ENCODE data around the gene STX8. TPM values are rescaled to one million over a fixed set of nuclear protein-coding genes. Genes with fewer than 3 reads are reported as not detected.
"Not testable (repeated sequence)": the region's sequence is repeated elsewhere in the genome, so short reads cannot be mapped to it uniquely, and the experiment has no call there.

The STX8 gene
- total RNA-seq, 2 experiments from 2014 or later, result 58.7 to 66.3 TPM

DNA sequence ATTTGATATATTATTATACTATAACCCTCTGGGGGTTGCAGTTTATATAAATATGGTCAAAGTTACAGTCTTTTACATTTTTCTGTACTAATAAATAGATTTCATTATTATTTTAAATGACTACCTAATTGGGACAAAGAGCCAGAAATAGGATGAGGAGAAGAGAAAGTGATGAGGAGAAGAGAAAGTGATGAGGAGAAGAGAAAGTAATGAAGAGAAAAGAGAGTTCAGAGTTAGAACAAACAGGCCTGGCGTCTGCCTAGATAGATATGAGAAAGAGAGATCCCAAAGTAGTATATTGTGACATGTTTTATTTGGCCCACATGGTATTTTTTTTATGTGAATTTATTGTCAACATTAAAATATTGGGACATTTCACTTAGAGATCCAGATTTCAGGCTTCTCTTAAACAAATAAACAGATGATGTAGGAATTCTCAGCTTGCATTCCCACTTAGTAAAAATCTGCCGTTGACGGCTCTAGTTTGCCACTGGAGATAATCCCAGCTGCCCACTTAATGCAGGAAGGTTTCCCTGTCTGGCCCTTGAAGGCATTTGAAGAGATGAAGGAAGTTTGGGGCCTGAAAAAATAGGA is 210.7 kb downstream of the STX8 start:
- POLR2A ChIA-PET, result no interaction called here

DNA sequence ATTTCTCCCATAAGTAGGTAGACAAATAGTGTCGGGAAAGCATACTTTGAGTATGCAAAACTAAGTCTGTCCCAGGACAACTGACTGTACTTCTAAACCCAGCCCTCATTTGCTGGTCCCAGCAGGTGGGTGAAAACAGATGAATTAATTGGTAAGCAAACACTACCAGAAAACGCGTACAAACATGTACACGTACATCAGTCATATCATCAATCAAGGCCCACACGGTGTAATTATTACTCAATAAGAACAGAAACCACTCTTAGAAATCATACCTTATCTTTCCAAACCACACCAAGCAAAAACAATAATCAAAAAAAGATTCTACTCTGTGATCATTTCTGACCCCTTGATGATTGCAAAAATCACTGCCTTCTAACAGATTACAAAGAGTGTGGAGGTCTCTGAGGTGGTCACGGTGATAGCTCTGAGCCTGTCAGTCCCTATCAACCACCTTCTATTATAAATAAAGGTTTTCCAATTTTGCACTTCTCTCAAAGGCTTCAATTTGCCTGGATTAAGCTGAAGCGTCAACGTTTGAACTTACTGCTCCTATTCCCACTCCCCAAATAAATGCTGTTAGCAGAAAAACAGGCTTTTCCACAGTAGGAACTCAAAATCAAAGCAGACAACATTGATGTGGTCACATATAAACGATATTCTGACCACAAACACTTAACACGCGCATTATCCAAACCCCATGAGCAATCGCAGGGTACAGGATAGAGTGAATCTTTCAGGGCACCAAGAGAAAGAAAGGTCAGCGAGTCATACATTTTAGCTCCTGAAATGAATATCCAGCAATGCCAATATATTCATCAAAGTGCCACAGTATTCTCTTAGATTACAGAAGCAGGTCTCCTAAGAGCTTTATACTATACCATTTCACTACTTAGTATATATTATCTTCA is 211.9 kb downstream of the STX8 start:
- ChIA-PET POLR2A (no interaction called here), CTCF (no interaction called here)

More for the DNA sequence above, 210.7 kb downstream of the STX8 start:
- CTCF ChIA-PET, result interaction anchor here (0.6 kb wide), 1 partner anchor 21 kb away, joined by 4 read pairs; no protein-coding TSS in a partner anchor

DNA sequence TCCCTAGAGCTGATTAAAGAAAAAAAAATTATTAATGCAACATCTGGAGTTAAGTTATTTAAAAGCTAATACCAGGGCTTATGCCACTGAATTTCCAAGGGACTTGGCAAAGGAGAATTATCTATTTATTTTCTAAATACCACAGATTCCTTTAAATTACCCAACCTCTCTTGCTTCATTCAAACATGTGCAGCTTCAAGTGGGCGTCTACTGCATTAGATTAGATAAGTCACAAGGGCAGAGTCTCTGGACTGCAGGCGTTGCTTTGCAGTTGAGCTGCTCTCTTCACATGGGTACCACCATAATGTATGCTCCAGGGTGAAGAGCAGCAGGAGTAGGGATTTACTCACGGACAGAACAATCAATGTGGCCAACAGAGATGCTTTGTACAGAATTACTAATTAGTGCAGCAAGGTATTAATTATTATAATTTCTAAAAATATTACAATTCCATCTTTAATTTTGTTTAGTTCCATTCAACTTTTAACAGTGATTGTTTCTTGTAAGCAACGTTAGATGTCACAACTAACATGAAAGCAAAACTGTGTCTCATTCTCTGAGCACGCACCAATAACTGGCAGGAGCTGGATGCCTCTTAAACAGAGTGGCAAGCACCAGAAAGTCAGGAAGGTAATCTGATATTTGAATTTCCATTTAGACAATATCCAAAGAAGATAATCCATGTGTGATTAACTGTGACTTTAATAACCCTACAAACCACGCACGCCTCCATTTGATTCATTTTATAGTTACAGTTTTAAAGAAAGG is 214.2 kb downstream of the STX8 start:
- POLR2A ChIA-PET, result no interaction called here
- CTCF ChIA-PET, result no interaction called here

DNA sequence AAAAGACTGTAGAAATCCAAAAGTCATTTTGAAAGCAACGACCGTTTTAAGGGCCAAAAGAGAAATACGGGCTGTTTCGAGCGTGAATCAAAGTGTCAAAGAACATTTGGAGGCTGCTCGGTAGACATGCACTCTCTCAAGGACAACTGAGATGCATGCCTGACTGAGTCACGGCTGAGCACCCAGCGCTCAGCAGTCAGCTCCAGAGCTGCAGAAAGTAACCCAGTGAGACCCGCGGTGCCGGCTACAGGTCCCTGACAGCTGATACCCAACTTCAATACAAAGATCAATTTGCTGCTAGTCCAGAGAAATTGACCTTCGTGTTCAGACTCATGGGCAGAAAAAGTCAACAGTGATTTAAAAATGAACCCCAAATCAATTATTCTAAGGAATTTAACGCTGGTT is 214.9 kb downstream of the STX8 start:
- ChIA-PET CTCF (no interaction called here), POLR2A (no interaction called here)

DNA sequence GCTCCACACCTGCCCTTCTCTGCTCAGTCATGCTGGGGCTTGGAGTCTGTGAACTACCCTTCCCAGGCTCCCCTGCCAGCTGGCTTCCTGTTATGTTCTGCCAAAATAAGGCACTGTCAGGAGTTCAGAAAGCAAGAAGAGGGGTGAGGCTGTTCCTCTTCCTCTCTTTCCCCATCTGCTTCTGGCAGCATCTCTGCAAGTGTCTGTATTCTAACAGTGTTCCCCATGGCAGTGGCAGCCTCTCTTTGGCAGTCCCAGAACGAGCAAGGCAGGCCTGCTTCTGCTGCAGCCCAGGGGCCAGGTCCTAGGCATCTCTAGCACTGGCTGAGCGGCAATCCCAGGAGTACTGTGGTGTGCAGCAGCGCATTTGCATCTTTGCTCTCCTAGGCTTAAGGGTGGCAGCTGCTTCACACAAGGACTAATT is 219.1 kb downstream of the STX8 start:
- ChIA-PET POLR2A (no interaction called here), CTCF (no interaction called here)

DNA sequence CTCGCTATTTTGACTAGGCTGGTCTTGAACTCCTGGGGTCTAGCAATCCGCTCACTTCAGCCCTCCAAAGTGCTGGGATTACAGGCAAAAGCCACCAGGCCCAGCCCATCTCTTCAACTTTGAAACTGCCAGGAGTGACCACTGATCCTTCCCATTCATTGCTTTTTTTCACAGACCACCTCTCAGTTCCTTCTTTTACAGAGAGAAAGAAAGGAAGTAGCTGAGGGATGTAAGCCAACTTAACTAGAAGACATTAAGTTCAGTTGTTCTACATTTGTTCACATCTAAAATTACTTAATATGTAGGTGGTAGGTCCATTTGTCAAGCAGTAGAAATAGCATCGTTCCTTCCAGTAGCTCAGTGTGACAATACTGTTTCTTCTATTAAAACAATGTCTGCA is 219.8 kb downstream of the STX8 start:
- ChIA-PET POLR2A (no interaction called here), CTCF (no interaction called here)

DNA sequence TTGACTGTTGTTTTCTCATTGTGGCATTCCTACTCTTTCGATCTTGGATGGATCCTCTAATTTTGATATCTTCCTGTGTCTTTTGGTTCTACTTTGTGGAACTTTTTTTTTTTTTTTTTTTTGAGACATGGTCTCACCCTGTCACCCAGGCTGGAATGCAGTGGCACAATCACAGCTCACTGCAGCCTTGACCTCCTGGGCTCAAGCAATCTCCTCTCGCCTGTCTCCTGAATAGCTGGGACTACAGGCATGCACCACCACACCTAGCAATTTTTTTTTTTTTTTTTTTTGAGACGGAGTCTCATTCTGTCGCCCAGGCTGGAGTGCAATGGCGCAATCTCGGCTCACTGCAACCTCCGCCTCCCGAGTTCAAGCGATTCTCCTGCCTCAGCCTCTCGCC is 220.4 kb downstream of the STX8 start:
- CTCF ChIA-PET, POLR2A ChIA-PET: not testable (repeated sequence)

DNA sequence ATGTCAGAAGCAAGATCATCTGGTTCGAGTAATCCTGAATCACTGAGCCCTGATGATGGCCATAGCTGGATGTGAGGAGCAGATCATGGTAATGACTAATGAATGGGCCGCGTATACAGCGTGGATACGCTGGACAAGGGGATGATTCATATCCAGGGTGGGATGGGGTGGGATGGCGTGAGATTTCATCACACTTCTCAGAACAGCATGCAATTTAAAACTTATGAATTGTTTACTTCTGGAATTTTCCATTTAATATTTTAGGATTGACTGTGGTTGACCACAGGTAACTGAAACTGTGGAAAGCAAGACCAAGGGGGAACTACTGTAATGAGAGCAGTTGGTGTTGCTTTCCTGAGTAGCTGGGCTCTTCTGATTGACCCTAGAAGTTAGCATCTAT is 225.5 kb downstream of the STX8 start:
- ChIA-PET POLR2A (no interaction called here), CTCF (no interaction called here)

DNA sequence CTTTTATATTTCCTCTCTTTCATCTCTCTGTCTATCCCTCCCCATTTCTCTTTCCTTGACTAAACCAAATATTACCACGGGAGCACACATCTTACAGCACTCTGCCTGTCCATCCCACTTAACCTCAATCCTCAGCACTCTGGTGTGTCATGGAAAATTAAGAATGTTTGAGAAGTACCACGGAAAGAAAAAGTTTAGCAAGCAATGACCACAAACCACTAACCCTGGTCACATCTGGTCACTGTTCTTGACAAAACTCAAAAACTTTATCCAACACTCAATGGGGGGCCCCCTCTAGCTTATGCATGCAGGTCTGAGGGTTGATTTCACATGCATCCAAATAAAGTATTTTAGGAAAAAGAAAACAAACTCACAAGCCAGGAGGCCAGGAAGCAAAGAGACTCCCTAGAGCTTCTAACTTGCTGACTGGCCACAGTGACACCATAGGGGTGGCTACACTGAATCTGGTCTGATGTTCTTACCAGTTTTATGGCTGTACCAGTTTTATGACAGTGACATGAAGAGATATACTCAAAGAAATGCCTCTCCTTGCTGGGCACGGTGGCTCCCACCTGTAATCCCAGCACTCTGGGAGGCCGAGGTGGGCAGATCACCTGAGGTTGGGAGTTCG is 229.2 kb downstream of the STX8 start:
- ChIA-PET CTCF (interaction anchor here (0.5 to 0.6 kb wide), 2 partner anchors 16 to 254 kb away, joined by 3 to 4 read pairs; no protein-coding TSS in a partner anchor), POLR2A (no interaction called here)

DNA sequence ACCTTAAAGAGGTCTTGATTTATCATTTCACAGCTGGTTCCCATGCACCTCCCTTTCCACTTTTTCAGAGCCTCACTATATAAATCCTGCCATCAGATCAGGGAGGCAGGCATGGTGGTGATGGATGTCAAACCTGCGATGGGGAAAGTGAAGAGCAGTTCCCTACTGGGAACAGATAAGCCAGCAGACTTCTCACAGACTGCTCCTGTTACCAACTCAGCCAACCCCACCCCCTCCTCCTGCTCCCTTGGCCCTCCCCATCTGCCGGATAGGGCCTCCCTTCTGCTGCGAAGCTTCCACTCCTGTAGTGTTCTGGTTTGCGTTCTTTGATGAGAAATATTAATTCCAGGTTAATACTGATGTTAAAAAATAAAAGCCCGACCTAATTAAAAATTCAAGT is 232.1 kb downstream of the STX8 start:
- POLR2A ChIA-PET, result no interaction called here
- CTCF ChIA-PET, result no interaction called here

DNA sequence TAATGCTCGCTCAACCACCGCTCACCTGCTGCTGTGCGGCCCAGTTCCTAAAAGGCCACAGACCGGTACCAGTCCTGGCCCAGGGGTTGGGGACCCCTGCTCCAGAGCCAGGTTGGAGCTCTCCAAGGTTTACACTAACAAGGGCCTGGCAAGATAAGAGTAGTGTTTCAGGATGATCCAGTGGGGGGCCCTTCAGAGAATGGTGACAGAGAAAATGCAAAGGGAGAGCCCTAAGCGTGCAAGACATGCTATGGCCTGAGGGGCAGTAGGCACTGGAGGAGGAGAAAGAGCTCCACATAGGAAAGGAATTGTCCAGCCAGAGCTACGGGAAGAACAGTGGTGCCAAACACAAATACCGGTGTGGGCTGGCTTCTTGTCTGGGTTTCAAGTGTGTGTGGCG is 233.4 kb downstream of the STX8 start:
- POLR2A ChIA-PET, result no interaction called here
- CTCF ChIA-PET, result interaction anchor here (1.8 kb wide), 1 partner anchor 10 kb away, joined by 4 read pairs; no protein-coding TSS in a partner anchor

DNA sequence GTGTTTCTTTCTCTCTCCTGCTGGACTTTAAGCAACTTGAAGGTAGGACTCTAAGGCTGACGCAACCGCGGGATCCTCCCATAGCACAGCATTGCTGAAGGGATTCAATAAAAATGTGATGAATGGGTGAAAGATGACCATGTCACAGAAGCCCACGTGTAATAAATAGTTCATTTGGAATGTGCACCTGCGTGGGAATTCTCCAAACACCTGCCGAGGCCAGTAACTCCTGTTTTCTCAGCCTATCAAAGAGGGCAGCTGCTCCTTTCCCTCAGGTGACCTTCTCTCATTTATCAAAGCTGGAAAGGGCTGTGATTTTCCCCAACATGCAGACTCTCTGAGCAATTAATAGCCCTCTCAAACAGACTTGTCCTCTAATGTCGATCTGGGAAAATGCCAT is 235.7 kb downstream of the STX8 start:
- CTCF ChIA-PET, result no interaction called here

DNA sequence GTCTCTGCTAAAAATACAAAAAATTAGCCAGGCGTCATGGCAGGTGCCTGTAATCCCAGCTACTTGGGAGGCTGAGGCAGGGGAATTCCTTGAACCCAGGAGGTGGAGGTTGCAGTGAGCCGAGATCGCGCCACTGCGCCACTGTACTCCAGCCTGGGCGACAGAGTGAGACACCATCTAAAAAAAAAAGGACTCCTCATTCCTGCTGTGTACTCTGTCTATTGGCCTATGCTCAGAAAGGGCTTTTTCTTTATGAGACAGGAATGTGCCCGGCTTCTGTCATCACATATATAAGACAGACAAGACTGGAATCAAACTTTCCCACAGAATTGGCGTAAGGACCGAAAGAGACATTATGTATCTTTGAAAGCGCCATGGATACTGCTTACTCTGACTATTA is 236.1 kb downstream of the STX8 start:
- POLR2A ChIA-PET, CTCF ChIA-PET: not testable (repeated sequence)

More for the DNA sequence above, 235.7 kb downstream of the STX8 start:
- POLR2A ChIA-PET, result no interaction called here

DNA sequence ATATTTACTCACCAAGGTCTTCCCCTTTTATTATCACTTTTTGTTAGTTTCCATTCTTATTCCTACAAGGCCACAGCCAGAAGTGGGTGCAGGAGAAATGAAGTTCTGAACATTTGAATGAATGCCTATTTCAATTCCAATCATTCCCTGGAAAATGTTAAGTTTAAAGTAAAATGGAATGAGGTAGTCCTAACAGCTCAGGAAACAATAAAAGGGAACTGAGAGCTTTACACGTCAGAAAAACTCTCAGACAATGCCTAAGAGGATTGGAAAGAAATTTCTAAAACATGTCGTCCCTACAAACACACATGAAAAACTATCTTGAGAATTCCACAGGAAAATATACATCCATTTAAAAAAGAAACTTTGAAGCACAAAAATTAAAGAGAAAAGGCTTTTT is 238.8 kb downstream of the STX8 start:
- ChIA-PET CTCF (no interaction called here), POLR2A (no interaction called here)

DNA sequence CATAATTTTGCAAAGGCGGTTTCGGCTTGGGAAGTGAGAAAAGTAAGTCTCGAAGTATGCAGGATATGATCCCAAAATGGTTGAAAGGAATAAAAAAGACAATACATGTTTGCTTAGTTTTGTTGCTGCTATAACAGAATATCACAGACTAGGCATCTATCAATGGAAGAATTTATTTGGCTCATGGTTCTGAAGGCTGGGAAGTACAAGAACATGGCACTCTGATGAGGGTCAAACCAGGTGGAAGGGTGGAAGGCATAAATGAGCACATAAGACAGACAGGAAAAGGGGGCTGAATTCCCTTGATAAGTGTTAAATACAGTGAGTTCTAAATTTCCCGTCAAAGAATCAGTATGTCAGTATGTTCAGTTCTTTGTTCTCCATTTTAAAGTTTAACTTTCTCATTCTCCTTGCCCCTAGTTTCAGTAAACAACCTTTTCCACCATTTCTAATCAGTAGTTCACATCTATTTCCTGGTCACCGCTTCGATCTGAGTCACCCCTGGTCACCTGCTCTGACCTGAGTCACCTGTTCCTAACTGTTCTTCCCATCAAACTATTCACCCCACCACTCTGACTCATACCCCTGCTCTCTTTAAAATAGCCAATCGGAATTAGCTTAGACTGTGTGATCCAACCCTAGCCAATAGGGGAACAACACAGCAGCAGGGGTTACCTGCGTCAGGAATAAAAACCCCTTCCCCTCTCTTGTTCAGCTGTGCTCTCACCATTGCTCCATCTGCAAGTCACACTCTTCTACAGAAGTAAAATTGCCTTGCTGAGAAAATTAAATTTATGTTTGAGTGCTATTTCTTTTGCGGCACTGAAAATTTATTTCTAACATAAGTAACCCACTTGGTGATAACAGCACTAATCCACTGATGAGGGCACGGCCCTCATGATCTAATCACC is 240.8 kb downstream of the STX8 start:
- ChIA-PET CTCF (no interaction called here), POLR2A (no interaction called here)

DNA sequence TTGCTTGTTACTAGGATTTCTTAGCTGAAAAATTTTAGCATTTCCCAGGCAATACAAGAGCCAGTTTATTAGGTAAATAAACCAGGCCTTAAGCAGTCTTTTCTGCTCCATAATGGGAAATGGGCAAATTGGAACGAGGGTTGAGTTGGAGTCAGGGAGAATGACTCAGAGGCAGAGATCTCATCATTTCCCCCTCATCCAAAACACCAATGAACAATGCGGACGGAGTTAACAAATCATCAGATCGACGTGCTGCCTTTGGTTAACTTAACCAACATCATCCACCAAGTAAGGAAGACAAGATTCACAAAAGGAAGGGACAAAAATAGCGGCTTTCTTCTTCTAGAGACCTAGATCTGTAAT is 243.5 kb downstream of the STX8 start:
- CTCF ChIA-PET, result interaction anchor here (1.5 kb wide), 1 partner anchor 10 kb away, joined by 4 read pairs; no protein-coding TSS in a partner anchor
- POLR2A ChIA-PET, result no interaction called here

DNA sequence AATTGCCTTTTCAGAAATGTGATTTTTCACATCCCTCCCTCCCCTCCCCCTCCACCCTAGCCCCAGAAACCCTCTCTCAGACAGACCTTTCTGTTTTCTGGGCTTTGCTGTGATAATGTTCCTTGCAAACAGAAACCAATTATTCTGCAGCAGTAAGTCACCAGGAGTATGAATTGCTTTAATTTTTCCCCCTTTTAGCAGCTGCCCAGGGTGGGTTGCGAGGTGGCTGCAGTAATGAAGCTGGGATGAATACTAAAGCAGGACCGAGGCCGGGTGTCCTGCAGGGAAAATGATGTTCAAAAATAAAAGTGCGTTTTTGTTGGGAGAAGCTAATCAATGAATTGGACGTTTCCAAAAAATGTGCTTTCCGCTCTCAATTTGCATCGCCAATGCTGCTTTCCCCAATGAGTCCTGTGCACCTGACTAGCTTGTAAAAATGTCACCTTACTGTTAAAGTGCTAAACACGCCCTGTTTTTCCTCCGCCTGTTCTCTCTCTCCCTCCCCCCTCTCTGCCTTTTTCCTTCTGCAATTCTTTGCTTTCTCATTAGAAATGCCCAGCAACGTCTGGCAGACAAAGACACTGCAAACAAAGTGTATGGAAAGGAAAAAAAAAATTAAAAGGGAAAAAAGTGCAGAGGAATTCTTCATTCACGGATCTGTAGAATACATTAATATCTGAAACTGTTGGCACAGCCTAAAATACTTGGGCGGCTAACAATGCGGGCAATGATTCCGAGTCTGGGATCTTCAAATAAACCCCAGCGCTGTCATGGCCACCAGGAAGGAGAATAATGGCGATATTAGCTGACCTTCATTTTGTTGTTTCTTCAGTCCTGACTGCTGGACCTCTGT is 244.1 kb downstream of the STX8 start:
- ChIA-PET POLR2A (no interaction called here), CTCF (interaction anchor here (1.5 kb wide), 1 partner anchor 11 kb away, joined by 4 read pairs; no protein-coding TSS in a partner anchor)

DNA sequence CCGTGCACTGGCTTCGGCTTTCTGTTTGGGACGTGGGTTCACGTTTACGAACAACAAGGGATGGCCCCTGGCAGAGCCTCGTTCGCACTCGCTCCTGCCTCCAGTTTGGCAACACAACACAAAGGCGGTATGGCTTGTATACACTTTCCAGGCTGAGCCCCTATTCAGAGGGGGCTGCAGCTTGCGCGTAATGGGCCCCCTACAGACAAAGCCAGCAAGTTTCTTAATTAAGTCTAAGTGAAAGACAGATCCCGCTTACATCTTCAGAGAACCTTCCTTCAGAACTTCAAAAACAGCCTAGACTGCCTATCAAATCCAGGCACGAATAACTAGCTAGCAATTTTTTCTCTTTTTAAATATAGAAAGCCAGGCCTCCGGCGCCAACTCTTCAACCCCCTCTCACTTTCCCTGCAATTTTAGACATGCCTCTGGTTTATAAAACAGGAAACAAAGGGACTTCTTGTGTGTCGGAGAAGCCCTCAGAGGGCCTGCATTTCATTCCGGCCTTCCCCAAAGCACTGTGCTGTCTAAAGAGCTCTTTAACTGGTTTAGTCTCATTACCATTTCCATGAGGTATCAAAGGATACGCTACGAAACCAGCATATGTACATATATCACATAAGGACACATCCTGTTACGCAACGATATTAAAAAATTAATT is 244.9 kb downstream of the STX8 start:
- ChIA-PET POLR2A (no interaction called here), CTCF (no interaction called here)
